GM21447 (cell line): ENCODE measurements around the gene THEMIS.
"Not testable (repeated sequence)": the region's sequence is repeated elsewhere in the genome, so short reads cannot be mapped to it uniquely, and the experiment has no call there.

Experiments
- ATAC-seq: cut with Tn5 transposase; IDR thresholded peaks from one replicate; pipeline ENCODE4 v1.9.1; 2021; ENCODE audit not compliant: unreplicated experiment

THEMIS gene, protein sequence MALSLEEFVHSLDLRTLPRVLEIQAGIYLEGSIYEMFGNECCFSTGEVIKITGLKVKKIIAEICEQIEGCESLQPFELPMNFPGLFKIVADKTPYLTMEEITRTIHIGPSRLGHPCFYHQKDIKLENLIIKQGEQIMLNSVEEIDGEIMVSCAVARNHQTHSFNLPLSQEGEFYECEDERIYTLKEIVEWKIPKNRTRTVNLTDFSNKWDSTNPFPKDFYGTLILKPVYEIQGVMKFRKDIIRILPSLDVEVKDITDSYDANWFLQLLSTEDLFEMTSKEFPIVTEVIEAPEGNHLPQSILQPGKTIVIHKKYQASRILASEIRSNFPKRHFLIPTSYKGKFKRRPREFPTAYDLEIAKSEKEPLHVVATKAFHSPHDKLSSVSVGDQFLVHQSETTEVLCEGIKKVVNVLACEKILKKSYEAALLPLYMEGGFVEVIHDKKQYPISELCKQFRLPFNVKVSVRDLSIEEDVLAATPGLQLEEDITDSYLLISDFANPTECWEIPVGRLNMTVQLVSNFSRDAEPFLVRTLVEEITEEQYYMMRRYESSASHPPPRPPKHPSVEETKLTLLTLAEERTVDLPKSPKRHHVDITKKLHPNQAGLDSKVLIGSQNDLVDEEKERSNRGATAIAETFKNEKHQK

DNA sequence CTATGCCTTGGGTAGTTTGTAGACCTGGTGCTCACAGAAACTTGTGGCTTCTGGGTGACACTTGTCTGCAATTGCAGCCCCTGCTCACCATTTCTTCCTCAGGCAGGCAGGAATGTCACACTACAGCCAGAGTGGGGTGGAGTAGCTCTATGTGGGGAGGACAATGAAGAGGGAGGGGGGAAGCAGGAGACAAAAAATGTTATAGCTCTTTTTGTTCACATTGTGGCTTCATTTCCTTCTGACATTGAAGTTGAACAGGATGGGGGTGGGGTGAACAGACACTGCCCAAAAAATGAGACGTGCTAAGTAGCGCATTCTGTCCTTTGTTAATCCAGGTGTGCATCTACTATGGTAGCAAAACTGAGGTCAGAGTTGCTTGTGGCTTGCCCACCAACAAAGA is at the start of gene THEMIS:
Gene THEMIS, minus strand, starts transcription at position 124 of the 400 bp plus-strand sequence. CDS start 126 bp downstream, outside the sequence.
- no peak for ATAC-seq

DNA sequence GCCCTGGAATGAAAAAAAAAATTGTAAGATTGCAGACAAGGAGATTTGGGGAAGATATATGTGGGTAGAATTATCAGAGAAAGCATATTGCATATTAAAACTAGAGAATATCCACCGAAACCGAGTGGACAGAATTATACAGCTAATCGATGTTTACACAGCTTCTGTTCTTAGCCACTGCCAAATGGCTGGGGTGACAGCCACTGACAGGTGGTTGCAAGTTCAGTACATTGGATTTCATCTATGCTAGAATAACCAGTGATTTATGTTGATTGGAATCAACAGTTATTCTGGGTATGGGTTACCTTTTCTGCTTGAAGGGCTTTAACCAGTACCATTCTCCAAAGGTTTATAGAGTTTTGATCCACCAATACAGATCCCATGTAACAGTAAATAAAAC is 48.4 kb upstream of the THEMIS start:
- no peak for ATAC-seq

DNA sequence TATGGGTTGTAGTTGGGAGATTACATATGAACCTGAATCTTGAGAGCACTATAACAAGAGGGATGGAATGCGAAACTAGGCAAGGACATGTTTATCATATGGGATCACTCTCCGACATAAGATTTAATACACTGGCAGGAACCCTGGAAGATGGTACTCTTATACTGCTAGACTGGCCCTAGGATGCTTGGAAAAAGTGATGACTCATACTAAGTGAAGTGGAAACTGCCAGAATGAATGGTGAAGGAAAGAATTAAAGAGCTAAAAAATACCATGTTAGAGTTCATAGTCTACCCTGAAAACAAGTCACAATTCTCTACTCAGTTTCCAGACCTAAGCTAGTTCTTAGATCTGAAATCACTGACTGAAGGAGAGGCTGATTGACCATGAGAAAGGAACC is 45.5 kb upstream of the THEMIS start:
- ATAC-seq = no peak

DNA sequence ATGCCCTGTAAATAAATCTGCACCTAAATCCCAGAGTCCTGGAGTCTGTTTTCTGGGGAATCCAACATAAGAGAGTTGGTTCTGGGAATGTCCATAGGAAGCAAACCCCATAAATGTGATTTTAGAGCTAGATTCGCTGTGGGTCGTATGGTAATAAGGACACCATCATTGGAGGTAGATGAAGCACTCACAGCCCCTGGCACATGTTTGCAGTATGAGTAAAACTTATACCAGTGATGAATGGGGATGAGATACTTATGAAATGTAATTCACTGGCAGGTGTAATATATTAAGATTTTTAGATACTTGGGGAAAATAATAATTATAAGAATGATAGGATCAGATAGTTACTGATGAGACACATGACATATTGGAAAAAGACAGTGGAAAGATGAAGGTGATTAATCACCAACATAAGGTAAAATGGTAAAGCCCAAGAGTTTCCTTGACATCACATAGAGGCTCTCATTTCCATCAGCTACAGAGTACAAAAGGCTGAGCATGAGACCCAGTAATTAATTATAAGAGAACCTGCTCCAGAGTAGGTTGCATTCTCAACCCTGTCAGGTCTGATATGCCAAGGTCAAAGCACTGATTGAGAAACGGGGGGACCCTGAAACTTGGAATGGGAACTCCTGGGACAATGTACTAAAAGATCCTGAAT is 44.7 kb upstream of the THEMIS start:
- no peak for ATAC-seq

DNA sequence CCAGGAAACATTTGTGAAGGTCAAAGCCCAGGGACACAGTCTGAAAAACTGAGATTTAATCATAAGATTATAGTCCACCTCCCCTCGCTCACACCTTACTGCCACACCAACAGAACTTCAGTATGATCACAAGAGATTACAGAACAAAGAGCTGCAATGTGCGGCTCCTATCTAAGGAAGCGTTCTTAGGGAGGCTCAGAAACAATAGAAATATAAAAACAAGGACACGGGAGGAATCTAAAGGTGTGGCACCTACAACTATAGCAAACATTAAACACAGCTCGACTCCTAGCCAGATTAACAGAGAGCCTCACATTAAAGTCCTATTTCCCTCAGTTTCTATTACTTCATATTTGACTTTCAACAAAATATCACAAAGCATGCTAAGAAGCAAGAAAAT is 40.4 kb upstream of the THEMIS start:
- no peak for ATAC-seq

DNA sequence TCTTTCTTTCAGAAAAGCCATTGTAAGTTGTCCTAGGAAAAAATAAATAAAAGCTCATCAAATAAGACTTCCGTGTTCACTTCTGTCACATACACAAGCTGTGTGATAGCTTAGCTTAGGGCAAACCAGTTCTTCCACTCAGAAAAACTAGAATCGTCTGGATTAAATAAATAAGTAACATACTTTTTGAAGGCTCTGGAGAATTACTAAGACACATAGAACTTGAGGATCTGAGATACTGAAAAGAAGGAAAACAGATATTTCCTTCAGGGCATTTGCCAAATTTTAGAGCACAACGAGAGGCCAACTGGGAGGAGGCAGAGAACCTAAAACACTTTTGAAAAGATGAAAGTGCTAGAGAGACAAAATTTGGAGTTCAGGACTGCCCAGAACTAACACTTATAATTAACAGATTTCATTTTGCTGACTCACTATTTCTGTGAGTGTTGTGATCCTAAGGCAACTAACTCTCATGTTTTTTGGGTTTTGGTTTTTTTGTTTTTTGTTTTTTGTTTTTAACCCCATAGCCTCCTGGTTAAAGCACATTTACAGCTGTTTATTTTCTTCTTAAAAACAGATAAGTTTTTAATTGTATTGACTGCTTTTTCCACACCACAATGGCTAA is 38.7 kb upstream of the THEMIS start:
- no peak for ATAC-seq

DNA sequence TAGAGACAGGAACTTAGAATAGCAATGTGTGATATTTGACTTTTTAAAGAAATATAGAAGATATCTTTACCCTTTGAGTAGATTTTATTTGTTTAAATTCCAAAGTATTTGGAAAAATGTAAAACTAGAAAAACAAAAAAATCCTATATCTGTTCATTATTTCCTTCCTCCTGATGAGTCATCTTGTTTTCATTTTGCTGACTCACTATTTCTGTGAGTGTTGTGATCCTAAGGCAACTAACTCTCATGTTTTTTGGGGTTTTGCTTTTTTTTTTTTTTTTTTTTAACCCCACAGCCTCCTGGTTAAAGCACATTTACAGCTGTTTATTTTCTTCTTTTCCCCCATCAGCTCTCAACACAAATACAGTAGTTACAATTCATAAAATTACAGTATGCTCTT is 37.8 kb upstream of the THEMIS start:
- ATAC-seq = no peak

DNA sequence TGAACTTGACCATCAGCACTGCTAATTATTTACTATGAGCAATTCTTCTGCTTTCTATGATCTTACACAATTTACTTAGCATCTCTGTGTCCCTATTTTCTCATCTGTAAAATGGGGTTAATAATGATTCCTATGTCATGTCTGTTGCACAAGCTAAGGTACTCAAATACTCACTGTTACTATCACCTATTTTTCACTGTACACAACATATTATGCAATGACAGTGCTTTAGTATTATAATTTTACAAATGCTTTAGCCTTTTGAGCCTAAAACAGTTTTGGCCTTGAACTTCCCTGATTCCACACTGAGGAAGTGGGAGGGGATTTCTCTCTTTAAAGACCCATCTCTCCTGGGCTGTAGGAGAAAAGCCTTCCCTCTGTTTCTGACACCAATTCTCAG is 36.9 kb upstream of the THEMIS start:
- ATAC-seq = no peak

DNA sequence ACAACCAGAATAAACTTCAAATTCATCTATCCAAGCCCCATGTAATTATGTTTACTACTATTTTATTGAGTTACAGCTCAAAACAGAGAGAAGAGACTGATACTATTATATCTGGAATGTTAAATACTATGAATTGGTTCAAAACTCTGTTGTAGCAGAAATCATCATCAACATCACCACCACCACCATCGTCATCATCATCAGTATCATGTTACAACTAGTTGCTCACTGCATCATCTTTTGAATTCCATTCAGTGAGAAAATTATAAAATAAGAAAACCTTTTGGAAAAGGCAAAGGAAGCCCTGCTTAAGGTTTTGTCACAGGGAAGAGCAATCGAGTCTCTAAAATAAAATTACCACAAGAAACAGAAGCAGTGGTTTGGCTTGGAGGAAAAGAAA is 36.2 kb upstream of the THEMIS start:
- no peak for ATAC-seq

DNA sequence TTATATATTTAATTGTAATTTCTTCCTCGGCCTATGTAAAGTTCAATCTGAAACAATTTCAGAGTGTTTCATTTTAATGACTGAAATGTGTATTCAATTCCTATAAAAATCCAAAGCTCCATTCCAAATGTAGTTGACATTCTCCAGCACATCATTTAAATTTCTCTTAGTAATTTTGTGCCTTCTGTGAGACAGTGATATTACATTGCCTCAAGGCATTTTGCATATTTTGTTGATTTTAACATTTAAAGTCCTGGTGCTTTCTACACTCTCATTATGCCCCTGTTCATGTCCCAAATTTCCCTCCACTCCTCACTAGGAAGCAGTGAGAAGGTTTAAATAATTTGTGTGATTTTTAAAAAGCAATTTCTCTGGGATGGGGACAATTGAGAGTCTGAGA is 34.1 kb upstream of the THEMIS start:
- no peak for ATAC-seq

DNA sequence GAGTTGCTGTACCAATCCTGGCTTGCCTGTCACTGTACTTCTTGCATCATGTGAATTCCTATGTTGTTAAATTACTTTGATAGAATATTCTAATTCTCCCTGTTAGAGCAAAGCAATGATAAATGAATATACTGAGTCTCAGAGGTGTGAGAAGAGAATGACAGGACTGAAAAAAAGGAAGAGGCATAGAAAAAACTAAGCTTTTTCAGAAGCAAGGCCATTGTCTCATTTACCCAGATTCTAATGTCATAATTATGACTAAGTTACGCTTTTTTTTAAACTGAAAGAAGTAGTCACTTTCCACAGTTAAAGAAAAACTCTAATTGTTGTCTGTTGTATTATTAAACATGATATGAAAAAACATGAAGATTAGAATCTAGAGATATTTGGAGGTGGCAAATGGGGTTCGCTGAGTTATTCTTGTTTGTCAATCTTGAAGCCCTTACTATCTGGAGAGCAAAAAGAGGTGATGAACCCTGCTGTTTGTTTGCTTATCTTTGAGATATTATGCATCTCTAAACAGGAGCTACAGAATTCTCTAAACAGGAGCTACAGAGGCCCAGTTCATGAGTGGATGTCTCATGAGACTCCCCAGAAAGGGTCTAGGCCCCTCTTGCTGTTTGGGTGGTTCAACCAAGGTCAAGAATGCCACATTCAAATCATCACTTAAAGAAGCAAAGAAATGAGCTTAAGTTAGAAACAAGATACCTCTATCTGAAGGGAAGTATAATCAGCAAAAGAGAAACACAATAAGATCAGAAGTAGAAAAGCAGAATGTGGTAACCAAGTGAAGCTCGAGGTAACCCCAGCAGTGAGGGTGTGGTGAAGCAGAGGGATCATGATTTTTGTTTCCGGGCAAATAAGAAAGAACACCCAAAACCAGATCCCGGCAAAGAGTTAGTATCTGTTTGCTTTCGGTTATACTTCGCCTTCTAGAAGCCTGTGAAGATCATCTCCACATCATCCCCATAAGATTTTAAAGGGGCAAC is 33.3 kb upstream of the THEMIS start:
- no peak for ATAC-seq

DNA sequence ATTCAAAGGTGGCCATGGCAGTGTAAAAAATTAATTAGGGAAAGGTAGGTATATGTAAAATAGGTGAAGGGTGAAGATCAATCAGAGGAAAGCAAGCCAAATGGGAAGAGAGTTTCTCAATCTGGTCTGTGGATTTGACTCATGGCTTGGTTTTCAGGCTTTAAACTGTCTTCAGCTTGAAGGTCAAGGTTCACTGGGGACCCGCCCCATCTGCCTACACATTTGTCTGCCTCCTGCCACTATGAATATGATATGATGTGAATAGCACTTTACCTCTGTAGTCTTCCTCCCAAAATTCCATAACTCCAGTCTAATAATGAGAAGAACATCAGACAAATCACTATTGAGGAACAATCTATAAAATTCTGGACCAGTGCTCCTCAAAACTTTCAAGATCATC is 32.3 kb upstream of the THEMIS start:
- ATAC-seq = no peak

DNA sequence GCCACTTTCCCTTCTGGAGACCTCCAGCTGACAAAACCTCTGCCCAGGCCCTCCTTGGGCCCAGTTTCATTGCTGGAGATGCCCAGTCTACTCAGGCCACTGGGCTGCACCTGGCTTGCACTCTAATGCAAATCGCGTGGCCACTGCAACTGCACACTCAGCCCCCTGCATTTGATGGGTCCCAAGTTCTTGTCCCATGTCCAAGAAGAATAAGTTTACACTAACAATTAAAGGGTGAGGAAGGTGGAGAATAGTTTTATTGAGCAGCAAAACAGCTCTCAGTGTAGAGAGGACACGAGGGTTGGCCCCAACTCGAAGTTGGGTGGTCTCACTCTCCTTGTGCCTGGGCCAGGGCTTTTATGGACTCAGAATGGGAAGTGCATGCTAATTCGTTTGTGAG is 31.9 kb upstream of the THEMIS start:
- no peak for ATAC-seq

DNA sequence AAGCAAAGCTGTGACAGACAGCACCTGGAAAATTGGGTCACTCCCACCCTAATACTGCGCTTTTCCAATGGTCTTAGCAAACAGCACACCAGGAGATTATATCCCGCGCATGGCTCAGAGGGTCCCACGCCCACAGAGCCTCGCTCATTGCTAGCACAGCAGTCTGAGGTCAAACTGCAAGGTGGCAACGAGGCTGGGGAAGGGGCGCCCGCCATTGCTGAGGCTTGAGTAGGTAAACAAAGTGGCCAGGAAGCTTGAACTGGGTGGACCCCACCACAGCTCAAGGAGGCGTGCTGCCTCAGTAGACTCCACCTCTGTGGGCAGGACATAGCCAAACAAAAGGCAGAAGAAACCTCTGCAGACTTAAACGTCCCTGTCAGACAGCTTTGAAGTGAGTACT is 25.6 kb upstream of the THEMIS start:
- not testable (repeated sequence) for ATAC-seq

DNA sequence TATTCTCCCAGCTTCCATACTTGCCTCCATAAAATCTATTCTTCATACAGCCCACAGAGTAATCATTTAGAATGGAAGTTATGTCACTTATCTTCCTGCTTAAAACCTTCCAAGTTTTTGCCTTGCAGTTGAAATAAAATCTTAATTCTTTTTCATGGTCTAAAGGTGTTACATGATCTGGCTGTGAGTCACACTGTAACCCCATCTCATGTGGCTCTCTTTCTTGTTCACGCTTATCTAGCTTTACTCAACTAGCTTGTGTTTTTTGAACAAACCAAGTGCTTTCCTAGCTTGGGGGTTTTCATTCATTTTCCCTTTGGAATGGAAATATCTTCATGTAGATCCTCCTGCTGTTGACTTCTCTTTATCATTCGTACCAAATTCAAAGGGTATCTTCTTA is 23.6 kb upstream of the THEMIS start:
- no peak for ATAC-seq

DNA sequence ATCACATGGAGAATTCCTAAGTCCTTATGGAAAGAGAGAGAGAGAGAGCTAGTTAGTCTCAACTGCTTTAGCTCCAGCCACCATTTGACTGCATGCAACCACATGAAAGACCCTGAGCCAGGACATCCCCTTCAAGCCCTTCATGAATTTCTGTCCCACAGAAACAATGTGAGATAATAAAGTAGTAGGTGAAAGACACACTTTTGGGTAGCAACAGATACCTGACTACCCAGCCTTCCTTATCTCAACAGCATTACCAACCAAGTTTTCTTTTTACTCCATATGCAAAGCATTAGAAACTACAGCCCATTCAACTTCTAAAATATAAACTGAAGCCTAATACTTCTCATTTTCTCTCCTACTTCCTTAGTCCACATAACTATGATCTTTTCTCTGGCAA is 23.2 kb upstream of the THEMIS start:
- no peak for ATAC-seq

DNA sequence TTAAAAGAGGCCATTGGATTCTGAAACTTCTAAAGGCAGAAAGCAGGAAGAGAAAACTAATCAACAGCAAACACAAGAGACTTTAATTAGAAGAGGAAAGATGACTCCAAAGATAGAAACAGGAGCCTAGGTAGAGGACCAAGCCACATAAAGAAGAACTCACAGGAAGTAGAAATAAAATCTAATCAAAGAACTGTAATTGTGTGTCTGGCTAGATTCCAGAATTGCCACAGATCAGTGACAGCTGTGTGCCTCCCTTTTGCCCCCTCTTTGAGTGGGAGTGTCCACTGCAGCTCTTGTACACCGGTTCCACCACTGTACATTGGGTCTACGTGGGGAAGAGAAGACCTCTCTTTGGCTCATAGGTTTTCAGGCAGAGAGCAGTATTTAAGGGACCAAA is 22.3 kb upstream of the THEMIS start:
- no peak for ATAC-seq

DNA sequence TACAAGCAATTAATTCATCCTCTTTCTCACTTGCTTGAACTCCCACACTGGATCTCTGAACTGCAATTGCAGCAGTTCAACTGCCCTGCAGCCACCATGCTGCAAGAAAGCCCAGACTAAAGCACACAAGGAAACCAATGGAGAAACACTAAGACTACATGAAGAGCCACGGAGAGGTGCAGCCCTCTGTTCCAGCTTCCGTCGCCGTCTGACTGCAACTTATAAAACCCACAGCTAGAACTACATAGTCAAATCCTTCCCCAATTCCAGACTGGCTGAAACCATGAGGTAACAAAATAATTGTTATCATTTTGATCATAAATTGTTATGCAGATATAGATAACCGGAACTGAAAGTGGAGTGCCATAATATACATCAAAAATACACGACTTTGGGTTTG is 21.1 kb upstream of the THEMIS start:
- no peak for ATAC-seq

DNA sequence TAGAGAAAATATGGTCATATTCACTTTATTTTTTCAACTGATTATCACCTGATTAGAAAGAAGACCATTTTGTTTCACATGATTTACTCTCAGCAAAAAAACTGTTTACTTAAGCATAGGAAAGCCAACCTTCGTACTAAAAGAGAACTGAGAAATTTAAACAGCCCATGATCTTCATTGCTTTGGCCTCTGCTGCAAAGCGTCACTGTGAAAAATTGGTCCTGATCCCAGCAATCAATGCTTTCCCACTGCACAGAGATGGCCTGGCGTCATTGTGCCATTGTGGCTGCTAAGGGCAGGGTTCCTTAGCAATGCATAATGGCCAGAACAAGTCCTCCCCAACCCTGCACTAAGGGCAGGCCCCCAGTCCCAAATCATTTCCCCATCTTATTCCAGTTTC is 19.9 kb upstream of the THEMIS start:
- ATAC-seq = no peak
